ENCODE data around the gene PTP4A1.
"Not testable (repeated sequence)": the region's sequence is repeated elsewhere in the genome, so short reads cannot be mapped to it uniquely, and the experiment has no call there.

Gene PTP4A1

GRCh38 chr6:63581355-63582013, 9.2 kb downstream of the PTP4A1 start:
- in situ Hi-C loops (cut with HindIII; ENCODE audit: low sequenced_read_pairs), result no loop called here

GRCh38 chr6:63582579-63583231, 10.4 kb downstream of the PTP4A1 start:
- in situ Hi-C loops (cut with HindIII; ENCODE audit: low sequenced_read_pairs), result no loop called here

- in situ Hi-C loops (cut with HindIII; ENCODE audit: low sequenced_read_pairs), result no loop called here
These were observed 11.8 kb downstream of the PTP4A1 start for GRCh38 chr6:63584125-63584514.

GRCh38 chr6:63584566-63584965, 12.3 kb downstream of the PTP4A1 start:
- in situ Hi-C loops (cut with HindIII; ENCODE audit: low sequenced_read_pairs), result no loop called here

GRCh38 chr6:63585652-63586051, 13.4 kb downstream of the PTP4A1 start:
- in situ Hi-C loops (cut with HindIII; ENCODE audit: low sequenced_read_pairs), result not testable (repeated sequence)

GRCh38 chr6:63589952-63590411, 17.7 kb downstream of the PTP4A1 start:
- in situ Hi-C loops (cut with HindIII; ENCODE audit: low sequenced_read_pairs), result no loop called here

GRCh38 chr6:63592886-63593285, 20.6 kb downstream of the PTP4A1 start:
- in situ Hi-C loops (cut with HindIII; ENCODE audit: low sequenced_read_pairs), result no loop called here

- in situ Hi-C loops (cut with HindIII; ENCODE audit: low sequenced_read_pairs), result no loop called here
These were observed 25.1 kb downstream of the PTP4A1 start for GRCh38 chr6:63597141-63598048.

GRCh38 chr6:63598049-63599036, 26.1 kb downstream of the PTP4A1 start:
- in situ Hi-C loops (cut with HindIII; ENCODE audit: low sequenced_read_pairs), result no loop called here

GRCh38 chr6:63599243-63599642, 27.0 kb downstream of the PTP4A1 start:
- in situ Hi-C loops (cut with HindIII; ENCODE audit: low sequenced_read_pairs), result no loop called here

- in situ Hi-C loops (cut with HindIII; ENCODE audit: low sequenced_read_pairs), result no loop called here
These were observed 27.9 kb downstream of the PTP4A1 start for GRCh38 chr6:63600136-63600535.

GRCh38 chr6:63609231-63609630, 37.0 kb downstream of the PTP4A1 start:
- in situ Hi-C loops (cut with HindIII; ENCODE audit: low sequenced_read_pairs), result no loop called here

GRCh38 chr6:63610944-63611343, 38.7 kb downstream of the PTP4A1 start:
- in situ Hi-C loops (cut with HindIII; ENCODE audit: low sequenced_read_pairs), result no loop called here

- in situ Hi-C loops (cut with HindIII; ENCODE audit: low sequenced_read_pairs), result no loop called here
These were observed 39.3 kb downstream of the PTP4A1 start for GRCh38 chr6:63611560-63611959.

GRCh38 chr6:63615590-63615989, 43.3 kb downstream of the PTP4A1 start:
- in situ Hi-C loops (cut with HindIII; ENCODE audit: low sequenced_read_pairs), result no loop called here
